RPMI7951 (cell line): Measurements from ENCODE around the gene PTPN5. TPM values are rescaled to one million over a fixed set of nuclear protein-coding genes. Genes with fewer than 3 reads are reported as not detected.
"Not testable (repeated sequence)": the region's sequence is repeated elsewhere in the genome, so short reads cannot be mapped to it uniquely, and the experiment has no call there.

ENCODE experiments used
- DNase-seq: peaks from one replicate; pipeline ENCODE4 v3.0.0-alpha.2; 2012; ENCODE audit warnings: low read depth
- total RNA-seq: library from RNA; depleted of rRNA; stranded (reverse); fragments of >200 nt; shearing (Covaris generic); gene quantifications from 2 replicates; pipeline ENCODE4 v1.2.3, GENCODE V29; 2014; rRNA removed

PTPN5 gene
- total RNA-seq, result not detected in 2 replicates

- no peak for DNase-seq
These were observed at the start of gene PTPN5 for GRCh38 chr11:18791207-18791968. TSS of gene PTPN5 (minus strand) at chr11:18791798. CDS start at chr11:18771958, 19,840 bp downstream.

GRCh38 chr11:18836417-18836816, 44.8 kb upstream of the PTPN5 start:
- peak; percentile 5 for DNase-seq

- DNase-seq, result no peak
These were observed 43.3 kb upstream of the PTPN5 start for GRCh38 chr11:18834754-18835466.

GRCh38 chr11:18820160-18820559, 28.6 kb upstream of the PTPN5 start:
- DNase-seq, result not testable (repeated sequence)

GRCh38 chr11:18804199-18804999, 12.8 kb upstream of the PTPN5 start:
- no peak for DNase-seq

GRCh38 chr11:18802381-18803257, 11.0 kb upstream of the PTPN5 start:
- DNase-seq, result peak; percentile 60

GRCh38 chr11:18798799-18799469, 7.3 kb upstream of the PTPN5 start:
- no peak for DNase-seq

GRCh38 chr11:18794956-18795355, 3.4 kb upstream of the PTPN5 start:
- DNase-seq, result no peak

- DNase-seq, result no peak
These were observed 1.2 kb upstream of the PTPN5 start for GRCh38 chr11:18792827-18793226.

GRCh38 chr11:18791969-18792628, 501 bp upstream of the PTPN5 start:
- DNase-seq, result no peak

GRCh38 chr11:18790883-18791206, 753 bp downstream of the PTPN5 start:
- no peak for DNase-seq

GRCh38 chr11:18789942-18790341, 1.7 kb downstream of the PTPN5 start:
- no peak for DNase-seq

GRCh38 chr11:18785411-18785810, 6.2 kb downstream of the PTPN5 start:
- no peak for DNase-seq

- no peak for DNase-seq
These were observed 10.7 kb downstream of the PTPN5 start for GRCh38 chr11:18780896-18781295.

- DNase-seq, result no peak
These were observed 11.3 kb downstream of the PTPN5 start for GRCh38 chr11:18780329-18780728.

GRCh38 chr11:18778468-18778867, 13.1 kb downstream of the PTPN5 start:
- DNase-seq, result no peak

- no peak for DNase-seq
These were observed 15.3 kb downstream of the PTPN5 start for GRCh38 chr11:18776324-18776723.

- DNase-seq, result peak; percentile 26
These were observed 15.9 kb downstream of the PTPN5 start for GRCh38 chr11:18775492-18776292.

GRCh38 chr11:18774801-18775200, 16.8 kb downstream of the PTPN5 start:
- no peak for DNase-seq
